Keratinocyte (primary cell): ENCODE measurements around the gene CD248. TPM values are rescaled to one million over a fixed set of nuclear protein-coding genes. Genes with fewer than 3 reads are reported as not detected.

Source experiments
- DNase-seq: peaks from one replicate; pipeline ENCODE4 v3.0.0-alpha.2; 2011; ENCODE audit warnings: low read depth, missing footprints, low spot score
- FAIRE-seq: peaks from 2 replicates; lab custom pipeline; 2011; peaks lifted over from hg19 to GRCh38; lab: Jason Lieb, UNC
- H2AFZ ChIP-seq: 2 replicates; pipeline ENCODE4 v1.6.0; 2012; ENCODE audit warnings: low read length, control low read depth, inconsistent platforms; ENCODE audit not compliant: control insufficient read depth
- H3K27ac ChIP-seq: 2 replicates; pipeline ENCODE4 v1.5.1; 2011; ENCODE audit warnings: low read length; ENCODE audit not compliant: control insufficient read depth, insufficient read depth
- H3K27me3 ChIP-seq: 3 replicates; pipeline ENCODE4 v1.6.0; 2011; ENCODE audit warnings: low read length; ENCODE audit not compliant: control insufficient read depth, insufficient read depth; ENCODE audit errors: extremely low read depth
- H3K36me3 ChIP-seq, 2 experiments: 2 replicates in 1 of 2; 3 replicates in 1 of 2; pipeline ENCODE4 v1.5.1; 2011; ENCODE audit warnings: low read length in 2 of 2, mild to moderate bottlenecking in 1 of 2; ENCODE audit not compliant: control insufficient read depth in 2 of 2, insufficient read depth in 2 of 2; ENCODE audit errors: extremely low read depth in 1 of 2
- H3K4me1 ChIP-seq: 3 replicates; pipeline ENCODE4 v1.5.1; 2011; ENCODE audit warnings: low read length; ENCODE audit not compliant: control insufficient read depth, insufficient read depth; ENCODE audit errors: extremely low read depth
- H3K4me2 ChIP-seq: 3 replicates; pipeline ENCODE4 v1.6.0; 2011; ENCODE audit warnings: low read depth, low read length; ENCODE audit not compliant: control insufficient read depth, insufficient read depth; ENCODE audit errors: extremely low read depth
- H3K4me3 ChIP-seq, 3 experiments: fragments of 200-600 bp in 1 of 3; sonication (generic) in 1 of 3; 2 replicates in 2 of 3; 3 replicates in 1 of 3; pipeline ENCODE4 v1.5.1; 2011 to 2016; ENCODE audit warnings: low read length in 3 of 3, mild to moderate bottlenecking in 3 of 3, control low read depth in 2 of 3, inconsistent platforms in 1 of 3, low read depth in 1 of 3, mixed read lengths in 1 of 3, mixed run types in 1 of 3, moderate library complexity in 1 of 3; ENCODE audit not compliant: control insufficient read depth in 2 of 3, insufficient read depth in 2 of 3; ENCODE audit errors: extremely low read depth in 1 of 3
- H3K79me2 ChIP-seq: 2 replicates; pipeline ENCODE4 v1.6.0; 2012; ENCODE audit warnings: low read length; ENCODE audit not compliant: control insufficient read depth, insufficient read depth
- H3K9ac ChIP-seq: 3 replicates; pipeline ENCODE4 v1.6.0; 2011; ENCODE audit warnings: low read length; ENCODE audit not compliant: control insufficient read depth, insufficient read depth; ENCODE audit errors: extremely low read depth
- H3K9me1 ChIP-seq: 3 replicates; pipeline ENCODE4 v1.6.0; 2011; ENCODE audit warnings: low read length; ENCODE audit not compliant: control insufficient read depth, insufficient read depth; ENCODE audit errors: extremely low read depth
- H3K9me3 ChIP-seq: 2 replicates; pipeline ENCODE4 v1.5.1; 2012; ENCODE audit warnings: low read depth, low read length; ENCODE audit not compliant: control insufficient read depth
- H4K20me1 ChIP-seq: 3 replicates; pipeline ENCODE4 v1.6.0; 2011; ENCODE audit warnings: low read length; ENCODE audit not compliant: control insufficient read depth, insufficient read depth; ENCODE audit errors: extremely low read depth
- CTCF ChIP-seq, 3 experiments: IDR thresholded peaks in 1 of 3; conservative IDR thresholded peaks in 1 of 3; optimal IDR thresholded peaks in 1 of 3; 2 replicates in 2 of 3; 3 replicates in 1 of 3; pipeline versions ENCODE3 to v1.5.1; 2011; ENCODE audit warnings: low read length in 3 of 3, mild to moderate bottlenecking in 3 of 3, moderate library complexity in 2 of 3, control low read depth in 1 of 3, inconsistent platforms in 1 of 3; ENCODE audit not compliant: insufficient read depth in 2 of 3; ENCODE audit errors: extremely low read depth in 1 of 3
- EZH2 ChIP-seq: IDR thresholded peaks from one replicate; pipeline ENCODE4 v1.6.1; 2012; ENCODE audit warnings: inconsistent platforms, mild to moderate bottlenecking, low read length, moderate library complexity
- dilution Hi-C: fragments of 300-500 bp; cut with MboI; formaldehyde crosslinking; loops from one replicate; pipeline ENCODE4 v1.7.0; 2020; ENCODE audit warnings: low sequenced_read_pairs; ENCODE audit not compliant: extremely low pct_ligation_motif_present
- polyA plus RNA-seq, 5 experiments: library from polyadenylated mRNA; depleted of rRNA in 3 of 5; stranded (reverse) in 3 of 5; stranded (forward) in 1 of 5; unstranded in 1 of 5; fragments of >200 nt; gene quantifications; 1 replicate in 1 of 5; 2 replicates in 3 of 5; 3 replicates in 1 of 5; pipeline versions ENCODE4 v1.2.1 to v1.2.3, GENCODE V29; 2011 to 2012; ENCODE audit warnings: missing spikeins in 2 of 5, low read depth in 1 of 5, low replicate concordance in 1 of 5

CD248 gene
- polyA plus RNA-seq, 1 donor (not counting 4 experiments of a cell fraction or from before 2014, with no cell fraction given): 0.12 TPM

- H3K4me1 ChIP-seq: no peaks in the 10 kb centered on the region
- TF ChIP-seq CTCF (optimal IDR thresholded peaks at IDR 0.05 in 1 of 3, IDR thresholded peaks at IDR 0.05 in 1 of 3, conservative IDR thresholded peaks at IDR 0.05 in 1 of 3; ENCODE audit: extremely low read depth in 1 of 3, insufficient read depth in 2 of 3, low read length in 3 of 3): no peak
- no peak for TF ChIP-seq EZH2
- peaks cover 9% of the 10 kb centered on the region for H3K79me2 ChIP-seq
- H3K36me3 ChIP-seq: peaks cover 29 to 34% of the 10 kb centered on the region in 2 experiments
- FAIRE-seq (no peak), DNase-seq (no peak)
- no peak overlapping the region for H3K9ac ChIP-seq
- H2AFZ ChIP-seq: no peak overlapping the region
- H3K4me3 ChIP-seq: no peak overlapping the region
- H4K20me1 ChIP-seq: peaks cover 12% of the 10 kb centered on the region
- H3K27me3 ChIP-seq: no peaks in the 10 kb centered on the region
- dilution Hi-C loops: no loop called here
- no peaks in the 10 kb centered on the region for H3K9me3 ChIP-seq
- no peaks in the 10 kb centered on the region for H3K9me1 ChIP-seq
- H3K4me2 ChIP-seq: no peak overlapping the region
- H3K27ac ChIP-seq: no peak overlapping the region
Measured at GRCh38 chr11:66275984-66276612, 40.7 kb downstream of the CD248 start.

- H3K9me3 ChIP-seq: no peaks in the 10 kb centered on the region
- DNase-seq (no peak), FAIRE-seq (no peak)
- no peaks in the 10 kb centered on the region for H3K9me1 ChIP-seq
- no peaks in the 10 kb centered on the region for H3K4me1 ChIP-seq
- H3K36me3 ChIP-seq: peaks cover 29 to 34% of the 10 kb centered on the region in 2 experiments
- no peaks in the 10 kb centered on the region for H3K27me3 ChIP-seq
- H3K27ac ChIP-seq: no peak overlapping the region
- dilution Hi-C loops: no loop called here
- no peak for TF ChIP-seq CTCF (optimal IDR thresholded peaks at IDR 0.05 in 1 of 3, IDR thresholded peaks at IDR 0.05 in 1 of 3, conservative IDR thresholded peaks at IDR 0.05 in 1 of 3; ENCODE audit: extremely low read depth in 1 of 3, insufficient read depth in 2 of 3, low read length in 3 of 3)
- no peak for TF ChIP-seq EZH2
- H3K4me2 ChIP-seq: no peak overlapping the region
- peaks cover 12% of the 10 kb centered on the region for H4K20me1 ChIP-seq
- H3K4me3 ChIP-seq: no peak overlapping the region
- H3K9ac ChIP-seq: no peak overlapping the region
- no peak overlapping the region for H2AFZ ChIP-seq
- peaks cover 15% of the 10 kb centered on the region for H3K79me2 ChIP-seq
Measured at GRCh38 chr11:66275396-66275795, 41.4 kb downstream of the CD248 start.
